HCT116 (cell line): ENCODE data around the gene SUFU. TPM values are rescaled to one million over a fixed set of nuclear protein-coding genes. Genes with fewer than 3 reads are reported as not detected.
A peak's percentile ranks its signal among the peaks of the same experiment; 100 is the strongest.

ENCODE experiments used
- ATAC-seq: fragments of 200-7000 bp; cut with Tn5 transposase; 2 replicates; pipeline ENCODE4 v1.9.1; 2020; ENCODE audit warnings: mild to moderate bottlenecking, moderate library complexity
- BruUV-seq: library from RNA; stranded (reverse); fragments of 400-500 nt; replicated peaks from 2 replicates; lab custom pipeline; 2021; lab: Mats Ljungman, UMichigan
- CTCF ChIA-PET: fragments of 300-600 bp; sonication (Branson Sonifier 250); formaldehyde crosslinking; loops from one replicate; lab custom pipeline; 2021; ENCODE audit warnings: antibody characterized with exemption; lab: Charles Lee
- POLR2A ChIA-PET: fragments of 300-600, 350-600 bp; sonication (Branson Sonifier 250); formaldehyde crosslinking; loops from one replicate; lab custom pipeline; 2021; ENCODE audit warnings: antibody characterized with exemption; lab: Charles Lee
- RAD21 ChIA-PET, 2 experiments: fragments of 300-600 bp; sonication (Branson Sonifier 250); formaldehyde crosslinking; loops; one replicate each; lab custom pipeline; 2023; ENCODE audit warnings: low total read pairs in 2 of 2; ENCODE audit not compliant: uncharacterized antibody in 2 of 2, unreplicated experiment in 2 of 2, low non-redundant PET in 1 of 2; lab: Charles Lee
- DNase-seq: peaks from one replicate; pipeline ENCODE4 v3.0.0-alpha.2; 2010; ENCODE audit warnings: low read depth, low spot score
- H2AFZ ChIP-seq: fragments of 200-600 bp; shearing (Covaris generic), sonication (generic); 2 replicates; pipeline ENCODE4 v1.6.1; 2017; ENCODE audit warnings: low read depth, mixed run types, mixed read lengths, antibody characterized with exemption, low read length; ENCODE audit not compliant: poor library complexity, severe bottlenecking
- H3K27ac ChIP-seq: 2 replicates; pipeline ENCODE4 v1.5.1; 2012; ENCODE audit warnings: low read depth, low read length
- H3K27me3 ChIP-seq: fragments of 200-600 bp; sonication (generic); 2 replicates; pipeline ENCODE4 v1.6.1; 2016; ENCODE audit warnings: mixed run types, low read length, mixed read lengths; ENCODE audit not compliant: insufficient read depth
- H3K36me3 ChIP-seq, 2 experiments: fragments of 200-500 bp in 1 of 2; fragments of 200-600 bp in 1 of 2; sonication (Bioruptor generic) in 1 of 2; sonication (generic) in 1 of 2; 2 replicates each; pipeline versions ENCODE4 v1.5.1 to v1.6.1; 2014 to 2016; ENCODE audit warnings: low read length in 2 of 2, inconsistent platforms in 1 of 2, mixed read lengths in 1 of 2, mixed run types in 1 of 2; ENCODE audit not compliant: insufficient read depth in 2 of 2, control insufficient read depth in 1 of 2
- H3K4me1 ChIP-seq, 2 experiments: fragments of 200-600 bp in 1 of 2; sonication (generic) in 1 of 2; 2 replicates each; pipeline versions ENCODE4 v1.5.1 to v1.6.1; 2012 to 2017; ENCODE audit warnings: low read length in 2 of 2, inconsistent platforms in 1 of 2, mild to moderate bottlenecking in 1 of 2, mixed read lengths in 1 of 2, mixed run types in 1 of 2, moderate library complexity in 1 of 2; ENCODE audit not compliant: insufficient read depth in 2 of 2, control insufficient read depth in 1 of 2
- H3K4me2 ChIP-seq: fragments of 200-600 bp; sonication (generic); 2 replicates; pipeline ENCODE4 v1.6.1; 2017; ENCODE audit warnings: mixed run types, low read length, mixed read lengths
- H3K4me3 ChIP-seq, 2 experiments: fragments of 200-600 bp in 1 of 2; sonication (generic) in 1 of 2; replicated peaks in 1 of 2; 2 replicates each; pipeline ENCODE4 v1.5.1; 2011 to 2016; ENCODE audit warnings: low read length in 2 of 2, control low read depth in 1 of 2, low read depth in 1 of 2, mild to moderate bottlenecking in 1 of 2, mixed read lengths in 1 of 2, mixed run types in 1 of 2
- H3K79me2 ChIP-seq: fragments of 200-600 bp; sonication (generic); 2 replicates; pipeline ENCODE4 v1.6.1; 2017; ENCODE audit warnings: mild to moderate bottlenecking, mixed run types, low read length, moderate library complexity, mixed read lengths; ENCODE audit not compliant: insufficient read depth
- H3K9ac ChIP-seq: fragments of 200-600 bp; sonication (generic); 2 replicates; pipeline ENCODE4 v1.6.1; 2016; ENCODE audit warnings: low read length, mixed read lengths
- H3K9me2 ChIP-seq: fragments of 200-600 bp; sonication (generic), shearing (Covaris generic); 2 replicates; pipeline ENCODE4 v1.6.1; 2017; ENCODE audit warnings: mixed run types, mild to moderate bottlenecking, moderate library complexity; ENCODE audit not compliant: insufficient read depth
- H3K9me3 ChIP-seq, 2 experiments: fragments of 200-500 bp in 1 of 2; fragments of 200-600 bp in 1 of 2; sonication (Bioruptor generic) in 1 of 2; sonication (generic) in 1 of 2; 2 replicates each; pipeline ENCODE4 v1.6.1; 2014 to 2017; ENCODE audit warnings: low read length in 2 of 2, mixed read lengths in 2 of 2, inconsistent platforms in 1 of 2, low read depth in 1 of 2, mild to moderate bottlenecking in 1 of 2, mixed run types in 1 of 2, moderate library complexity in 1 of 2; ENCODE audit not compliant: control insufficient read depth in 1 of 2, insufficient read depth in 1 of 2
- H4K20me1 ChIP-seq: fragments of 200-600 bp; sonication (generic), shearing (Covaris generic); 2 replicates; pipeline ENCODE4 v1.6.1; 2017; ENCODE audit warnings: mixed run types, mild to moderate bottlenecking, moderate library complexity; ENCODE audit not compliant: insufficient read depth
- CBX3 ChIP-seq: IDR thresholded peaks from 2 replicates; pipeline ENCODE4 v1.6.1; 2012; ENCODE audit warnings: low read depth
- ELF1 ChIP-seq: IDR thresholded peaks from 2 replicates; pipeline ENCODE4 v1.6.1; 2012; ENCODE audit warnings: low read depth, borderline replicate concordance
- FOSL1 ChIP-seq: IDR thresholded peaks from 2 replicates; pipeline ENCODE4 v1.6.1; 2012; ENCODE audit warnings: low read depth
- JUND ChIP-seq: IDR thresholded peaks from 2 replicates; pipeline ENCODE4 v1.6.1; 2012
- POLR2A ChIP-seq: IDR thresholded peaks from 2 replicates; pipeline ENCODE4 v1.7.0; 2011; ENCODE audit warnings: borderline replicate concordance; ENCODE audit not compliant: insufficient read depth, insufficient read length; ENCODE audit errors: extremely low read depth
- POLR2AphosphoS5 ChIP-seq: IDR thresholded peaks from 2 replicates; pipeline ENCODE4 v1.6.1; 2011; ENCODE audit warnings: mild to moderate bottlenecking, low read depth, low read length, moderate library complexity
- RAD21 ChIP-seq: IDR thresholded peaks from 2 replicates; pipeline ENCODE4 v1.6.1; 2012; ENCODE audit warnings: low read depth, mild to moderate bottlenecking
- SIN3A ChIP-seq: IDR thresholded peaks from 2 replicates; pipeline ENCODE4 v1.6.1; 2012; ENCODE audit warnings: low read depth
- SP1 ChIP-seq: IDR thresholded peaks from 2 replicates; pipeline ENCODE4 v1.6.1; 2012; ENCODE audit warnings: low read depth
- SRF ChIP-seq: IDR thresholded peaks from 2 replicates; pipeline ENCODE4 v1.6.1; 2012; ENCODE audit warnings: low read depth
- YY1 ChIP-seq: IDR thresholded peaks from 2 replicates; pipeline ENCODE4 v1.6.1; 2011; ENCODE audit warnings: low read length, low read depth, moderate library complexity, mild to moderate bottlenecking; ENCODE audit not compliant: insufficient replicate concordance; ENCODE audit errors: extremely low read depth
- ZFX ChIP-seq: fragments of 450-650 bp; IDR thresholded peaks from 2 replicates; pipeline ENCODE4 v1.6.1; 2017
- intact Hi-C: fragments of 100-400 bp; cut with micrococcal nuclease; formaldehyde crosslinking; loops from 2 replicates; pipeline ENCODE4 v1.10.0; 2022
- total RNA-seq: library from RNA; stranded (reverse); gene quantifications from one replicate; pipeline ENCODE4 v1.2.1, GENCODE V29; 2021; ENCODE audit not compliant: unreplicated experiment
- TF ChIP-seq, protein P1 (sequence below), 3 experiments: fragments of 200-600 bp in 1 of 3; sonication (generic) in 1 of 3; IDR thresholded peaks in 2 of 3; conservative IDR thresholded peaks in 1 of 3; 2 replicates each; pipeline ENCODE4 v1.5.1; 2012 to 2017; ENCODE audit warnings: low read depth in 2 of 3, low read length in 2 of 3, antibody characterized with exemption in 1 of 3, borderline replicate concordance in 1 of 3, control low read depth in 1 of 3, mild to moderate bottlenecking in 1 of 3, mixed read lengths in 1 of 3, mixed run types in 1 of 3, moderate library complexity in 1 of 3; ENCODE audit not compliant: insufficient read depth in 1 of 3
- TF ChIP-seq, protein P2 (sequence below): IDR thresholded peaks from 2 replicates; pipeline ENCODE4 v1.6.1; 2012
- TF ChIP-seq, protein P3 (sequence below): IDR thresholded peaks from 2 replicates; pipeline ENCODE4 v1.6.1; 2011; ENCODE audit warnings: mild to moderate bottlenecking, low read length, moderate library complexity; ENCODE audit not compliant: insufficient replicate concordance; ENCODE audit errors: extremely low read depth

The SUFU gene
- total RNA-seq, 1 experiment from 2014 or later: 18.8 TPM

DNA sequence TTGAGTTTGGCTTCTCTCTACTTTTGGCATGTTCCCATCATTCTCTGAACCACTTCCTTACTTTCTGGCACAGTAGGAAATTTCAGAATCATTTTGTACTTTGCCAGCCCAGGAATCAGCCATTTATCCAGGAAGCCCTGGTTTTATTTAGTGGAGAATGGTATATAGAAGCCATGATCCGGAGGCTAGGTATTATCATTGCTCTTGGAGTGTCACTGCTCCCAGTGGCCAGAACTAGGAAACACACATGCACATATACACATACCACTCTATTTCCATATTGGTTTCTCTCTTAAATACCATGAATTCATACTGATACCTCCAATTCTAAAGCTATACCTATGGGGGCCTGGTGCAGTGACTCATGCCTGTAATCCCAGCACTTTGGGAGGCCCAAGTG is 36.3 kb downstream of the SUFU start:
- Histone ChIP-seq H3K4me2 (no peak overlapping the region), H3K9me2 (no peaks in the 10 kb centered on the region), H3K4me1 (0 out of 4 replicates have a peak, but pooled peaks cover 0 to 5% of the 10 kb centered on the region in 2 experiments), H3K27ac (no peak overlapping the region), H2AFZ (no peak overlapping the region), H3K36me3 (no peaks in the 10 kb centered on the region), H3K9ac (no peak overlapping the region), H4K20me1 (no peaks in the 10 kb centered on the region), H3K27me3 (no peaks in the 10 kb centered on the region), H3K79me2 (no peaks in the 10 kb centered on the region), H3K9me3 (no peaks in the 10 kb centered on the region), H3K4me3 (no peak overlapping the region)
- DNase-seq (peak; percentile 31), ATAC-seq (peak; percentile 100)
- ChIA-PET POLR2A (no interaction called here), RAD21 (no interaction called here), CTCF (interaction anchor here (0.7 to 1.1 kb wide), 3 partner anchors 8 to 19 kb away, joined by 3 to 5 read pairs (median 3); no protein-coding TSS in a partner anchor)
- BruUV-seq: no TSS peak
- TF ChIP-seq SIN3A: no peak
- no peak for TF ChIP-seq JUND
- peak; percentile 22; the same call in 1 of the 2 replicates for TF ChIP-seq RAD21
- TF ChIP-seq YY1: peak; percentile 29
- TF ChIP-seq, protein P1, sequence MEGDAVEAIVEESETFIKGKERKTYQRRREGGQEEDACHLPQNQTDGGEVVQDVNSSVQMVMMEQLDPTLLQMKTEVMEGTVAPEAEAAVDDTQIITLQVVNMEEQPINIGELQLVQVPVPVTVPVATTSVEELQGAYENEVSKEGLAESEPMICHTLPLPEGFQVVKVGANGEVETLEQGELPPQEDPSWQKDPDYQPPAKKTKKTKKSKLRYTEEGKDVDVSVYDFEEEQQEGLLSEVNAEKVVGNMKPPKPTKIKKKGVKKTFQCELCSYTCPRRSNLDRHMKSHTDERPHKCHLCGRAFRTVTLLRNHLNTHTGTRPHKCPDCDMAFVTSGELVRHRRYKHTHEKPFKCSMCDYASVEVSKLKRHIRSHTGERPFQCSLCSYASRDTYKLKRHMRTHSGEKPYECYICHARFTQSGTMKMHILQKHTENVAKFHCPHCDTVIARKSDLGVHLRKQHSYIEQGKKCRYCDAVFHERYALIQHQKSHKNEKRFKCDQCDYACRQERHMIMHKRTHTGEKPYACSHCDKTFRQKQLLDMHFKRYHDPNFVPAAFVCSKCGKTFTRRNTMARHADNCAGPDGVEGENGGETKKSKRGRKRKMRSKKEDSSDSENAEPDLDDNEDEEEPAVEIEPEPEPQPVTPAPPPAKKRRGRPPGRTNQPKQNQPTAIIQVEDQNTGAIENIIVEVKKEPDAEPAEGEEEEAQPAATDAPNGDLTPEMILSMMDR (IDR thresholded peaks at IDR 0.05 in 2 of 3, conservative IDR thresholded peaks at IDR 0.05 in 1 of 3; ENCODE audit: borderline replicate concordance in 1 of 3, insufficient read depth in 1 of 3, low read depth in 2 of 3, low read length in 2 of 3): peak; percentile 21 to 80 (median 75); a peak in 5 of 6 replicates
- intact Hi-C loops: no loop called here

DNA sequence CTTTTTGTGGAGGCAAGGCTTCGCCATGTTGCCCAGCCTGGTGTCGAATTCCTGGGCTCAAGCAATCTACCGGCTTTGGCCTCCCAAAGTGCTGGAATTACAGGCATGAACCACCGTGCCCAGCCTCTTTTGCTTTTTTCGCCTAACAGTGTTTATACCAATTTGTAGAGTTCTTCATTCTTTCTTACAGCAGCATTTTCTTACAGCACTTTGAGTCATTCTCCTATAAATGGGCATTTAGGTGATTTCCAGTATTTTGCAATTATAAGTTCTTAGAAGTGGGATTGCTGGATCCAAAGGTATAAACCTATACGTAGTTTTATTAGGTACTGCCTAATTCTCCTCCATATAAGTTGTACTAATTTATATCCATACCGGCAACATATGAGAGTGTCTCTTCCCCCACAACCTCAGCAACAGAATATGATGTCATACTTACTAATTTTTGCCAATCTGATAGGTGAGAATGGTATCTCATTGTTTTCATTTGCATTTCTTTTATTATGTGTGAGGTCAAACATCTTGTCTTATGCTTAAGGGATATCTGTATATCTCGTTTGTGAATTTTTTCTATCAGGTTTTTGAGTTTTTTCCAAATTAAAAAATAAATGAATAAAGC is 39.1 kb downstream of the SUFU start:
- BruUV-seq: no TSS peak
- Histone ChIP-seq H3K4me1 (0 out of 4 replicates have a peak, but pooled peaks cover 0 to 5% of the 10 kb centered on the region in 2 experiments), H3K79me2 (no peaks in the 10 kb centered on the region), H4K20me1 (no peaks in the 10 kb centered on the region), H3K9me3 (no peaks in the 10 kb centered on the region), H3K9ac (no peak overlapping the region), H2AFZ (no peak overlapping the region), H3K36me3 (no peaks in the 10 kb centered on the region), H3K4me3 (no peak overlapping the region), H3K4me2 (no peak overlapping the region), H3K27ac (no peak overlapping the region), H3K9me2 (no peaks in the 10 kb centered on the region), H3K27me3 (no peaks in the 10 kb centered on the region)
- ChIA-PET RAD21 (no interaction called here), CTCF (no interaction called here), POLR2A (no interaction called here)
- intact Hi-C loops: no loop called here
- no peak for DNase-seq
- no peak for ATAC-seq
- no peak for TF ChIP-seq POLR2AphosphoS5
- TF ChIP-seq CBX3: no peak
- TF ChIP-seq ELF1: no peak
- no peak for TF ChIP-seq FOSL1
- TF ChIP-seq SRF: no peak
- TF ChIP-seq SIN3A: no peak
- TF ChIP-seq POLR2A: no peak
- no peak for TF ChIP-seq JUND
- no peak for TF ChIP-seq SP1
- TF ChIP-seq, protein P2, sequence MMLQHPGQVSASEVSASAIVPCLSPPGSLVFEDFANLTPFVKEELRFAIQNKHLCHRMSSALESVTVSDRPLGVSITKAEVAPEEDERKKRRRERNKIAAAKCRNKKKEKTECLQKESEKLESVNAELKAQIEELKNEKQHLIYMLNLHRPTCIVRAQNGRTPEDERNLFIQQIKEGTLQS: no peak
- TF ChIP-seq ZFX: no peak
- TF ChIP-seq, protein P3, sequence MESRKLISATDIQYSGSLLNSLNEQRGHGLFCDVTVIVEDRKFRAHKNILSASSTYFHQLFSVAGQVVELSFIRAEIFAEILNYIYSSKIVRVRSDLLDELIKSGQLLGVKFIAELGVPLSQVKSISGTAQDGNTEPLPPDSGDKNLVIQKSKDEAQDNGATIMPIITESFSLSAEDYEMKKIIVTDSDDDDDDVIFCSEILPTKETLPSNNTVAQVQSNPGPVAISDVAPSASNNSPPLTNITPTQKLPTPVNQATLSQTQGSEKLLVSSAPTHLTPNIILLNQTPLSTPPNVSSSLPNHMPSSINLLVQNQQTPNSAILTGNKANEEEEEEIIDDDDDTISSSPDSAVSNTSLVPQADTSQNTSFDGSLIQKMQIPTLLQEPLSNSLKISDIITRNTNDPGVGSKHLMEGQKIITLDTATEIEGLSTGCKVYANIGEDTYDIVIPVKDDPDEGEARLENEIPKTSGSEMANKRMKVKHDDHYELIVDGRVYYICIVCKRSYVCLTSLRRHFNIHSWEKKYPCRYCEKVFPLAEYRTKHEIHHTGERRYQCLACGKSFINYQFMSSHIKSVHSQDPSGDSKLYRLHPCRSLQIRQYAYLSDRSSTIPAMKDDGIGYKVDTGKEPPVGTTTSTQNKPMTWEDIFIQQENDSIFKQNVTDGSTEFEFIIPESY: no peak
